Heart left ventricle (tissue), 16 donors: Measurements from ENCODE around the gene DYNC1I1. TPM values are rescaled to one million over a fixed set of nuclear protein-coding genes. Genes with fewer than 3 reads are reported as not detected.

Experiments
- ATAC-seq, 4 donors: fragments of 200-7000 bp; cut with Tn5 transposase; one replicate each; pipeline ENCODE4 v1.9.1; 2020 to 2022; ENCODE audit warnings: moderate library complexity in 4 of 4, mild to moderate bottlenecking in 3 of 4, moderate number of reproducible peaks in 1 of 4
- DNase-seq, 5 donors: peaks; one replicate each; pipeline ENCODE4 v3.0.0-alpha.2; 2020
- H3K27ac ChIP-seq, 12 donors: fragments of 200-600 bp; sonication (generic) in 4 of 12; one replicate each; pipeline versions ENCODE4 v1.5.0 to v1.8.0; 2016 to 2022; ENCODE audit warnings: mild to moderate bottlenecking in 2 of 12
- H3K27me3 ChIP-seq, 9 donors: fragments of 200-600 bp; sonication (generic) in 2 of 9; one replicate each; pipeline versions ENCODE4 v1.5.1 to v1.8.0; 2016 to 2022; ENCODE audit warnings: mild to moderate bottlenecking in 3 of 9
- H3K36me3 ChIP-seq, 9 donors: fragments of 200-600 bp; sonication (generic) in 2 of 9; one replicate each; pipeline versions ENCODE4 v1.5.0 to v1.8.0; 2018 to 2022; ENCODE audit warnings: mild to moderate bottlenecking in 2 of 9
- H3K4me1 ChIP-seq, 12 donors: fragments of 200-600 bp; sonication (generic) in 4 of 12; one replicate each; pipeline versions ENCODE4 v1.5.0 to v1.8.0; 2016 to 2022; ENCODE audit warnings: mild to moderate bottlenecking in 3 of 12
- H3K4me3 ChIP-seq, 12 donors: fragments of 200-600 bp; sonication (generic) in 4 of 12; one replicate each; pipeline versions ENCODE4 v1.5.0 to v1.8.0; 2017 to 2022; ENCODE audit warnings: mild to moderate bottlenecking in 9 of 12, moderate library complexity in 4 of 12
- H3K9me3 ChIP-seq, 12 donors: fragments of 200-600 bp; sonication (generic) in 4 of 12; one replicate each; pipeline versions ENCODE4 v1.5.0 to v1.8.0; 2016 to 2022; ENCODE audit warnings: mild to moderate bottlenecking in 1 of 12
- CTCF ChIP-seq, 12 donors: fragments of 200-600 bp; sonication (generic) in 4 of 12; IDR thresholded peaks; one replicate each; pipeline versions ENCODE4 v1.5.0 to v1.8.0; 2018 to 2022; ENCODE audit warnings: antibody characterized with exemption in 12 of 12, mild to moderate bottlenecking in 5 of 12
- POLR2A ChIP-seq, 2 donors: fragments of 450-650 bp; IDR thresholded peaks; one replicate each; pipeline ENCODE4 v1.6.1; 2017; ENCODE audit warnings: antibody characterized with exemption in 2 of 2, mild to moderate bottlenecking in 2 of 2, moderate library complexity in 2 of 2
- WGBS, 4 donors: extraction: QIAGEN DNeasy Blood & Tissue Kit in 2 of 4; methylation state at CpG; one replicate each; pipeline versions ENCODE4 v1.1.5 to v1.1.7; 2013 to 2018; 5-methylcytosine and 5-hydroxymethylcytosine counted together
- intact Hi-C, 10 donors: fragments of 100-400 bp; cut with DNase I; formaldehyde crosslinking; loops; one replicate each; pipeline versions ENCODE4 v1.11.1 to v1.14.2; 2022
- polyA plus RNA-seq, 2 donors: library from polyadenylated mRNA; stranded (reverse); fragments of 200-250 nt; gene quantifications; one replicate each; pipeline ENCODE4 v1.2.3, GENCODE V29; 2013
- total RNA-seq, 9 donors: library from RNA; depleted of rRNA in 2 of 9; stranded (reverse); fragments of >200 nt in 2 of 9; fragmentation: NEBNext Ultra II Directional in 3 of 9; extraction: Animal tissue kit (Norgen Biotek cat#: 25700) in 3 of 9; gene quantifications; one replicate each; pipeline versions ENCODE4 v1.1.0 to v1.2.4, GENCODE V29; 2016 to 2023
- donor health status: ischemic (EF 13 %, LVEDD 7.1; RV severe dilation, severe dysfunction).
- donor health status: healthy with polysubstance abuse.
- donor health status: DM: no; HTN: yes; CAD: no.
- donor health status: DM: no; HTN: no; CAD: no.
- donor health status: ischemic (EF 25% LVEDD 6.9; RV normal size, moderate dysfunction).
- donor health status: ischemic (EF 25% LVEDD 5.7; RV mildly dilated, moderate dysfunction).
- donor health status: healthy.
- donor health status: DM: yes; HTN: yes; CAD: no.
- donor health status: ischemic (EF 35%, LVEDD 5.7; RV mildly dilated, moderate dysfunction).
- donor health status: nonischemic (EF 11% LVEDD 7.7; RV severe dilation, severe dysfunction).
- donor health status: DM: yes; HTN: yes; CAD: no.
- donor health status: PGD.
- donor health status: ischemic (EF 29% LVEDD 5.4; RV normal size, mild dysfunction).
- donor health status: nonischemic (EF 23%, LVEDD 6.1; RV moderate dilation, normal function).

Gene DYNC1I1
- total and polyA plus RNA-seq, 11 donors: 6.1 to 46.8 (median 30.6) TPM

DNA sequence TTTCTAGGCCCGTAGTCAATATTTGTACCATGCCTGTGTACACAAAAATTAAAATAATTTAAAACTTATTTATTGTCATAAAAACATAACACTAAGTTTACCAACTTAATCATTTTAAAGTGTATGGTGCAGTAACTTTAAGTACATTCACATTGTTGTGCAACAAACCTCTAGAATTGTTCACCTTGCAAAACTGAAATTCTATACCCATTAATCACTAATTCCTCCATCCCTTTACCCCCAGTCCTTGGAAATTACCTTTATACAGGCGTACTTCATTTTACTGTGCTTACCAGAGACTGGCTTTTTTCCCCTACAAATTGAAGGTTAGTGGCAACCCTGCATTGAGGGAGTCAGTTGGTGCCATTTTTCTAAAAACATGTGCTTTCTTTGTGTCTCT, 6.3 kb upstream of the DYNC1I1 start:
- ATAC-seq: no peak
- no peaks in the 10 kb centered on the region for H3K9me3 ChIP-seq
- no peaks in the 10 kb centered on the region for H3K36me3 ChIP-seq
- H3K27me3 ChIP-seq: no peaks in the 10 kb centered on the region
- H3K4me3 ChIP-seq: no peak overlapping the region
- WGBS, 4 donors: 83 to 92% (median 88%) methylated on average over 2 of the region's 2 CpGs
- H3K27ac ChIP-seq: no peak overlapping the region
- TF ChIP-seq CTCF (IDR thresholded peaks at IDR 0.05): no peak
- TF ChIP-seq POLR2A (IDR thresholded peaks at IDR 0.05): no peak
- intact Hi-C loops: loop anchor here in 1 of 10 donors (10.0 kb wide), 1 partner anchor 59 kb away; no protein-coding TSS in a partner anchor
- no peaks in the 10 kb centered on the region for H3K4me1 ChIP-seq
- DNase-seq: no peak

- Histone ChIP-seq H3K27me3 (no peaks in the 10 kb centered on the region), H3K27ac (no peak overlapping the region), H3K4me3 (no peak overlapping the region), H3K4me1 (no peaks in the 10 kb centered on the region), H3K9me3 (no peaks in the 10 kb centered on the region), H3K36me3 (no peaks in the 10 kb centered on the region)
- no peak for TF ChIP-seq POLR2A (IDR thresholded peaks at IDR 0.05)
- no peak for TF ChIP-seq CTCF (IDR thresholded peaks at IDR 0.05)
- ATAC-seq (no peak), DNase-seq (no peak)
- WGBS, 4 donors: 94 to 95% (median 95%) methylated on average over 1 of the region's 1 CpG
- intact Hi-C loops: loop anchor here in 1 of 10 donors (10.0 kb wide), 1 partner anchor 58 kb away; no protein-coding TSS in a partner anchor
These were observed 5.7 kb upstream of the DYNC1I1 start for GRCh38 chr7:95766657-95767056.

DNA sequence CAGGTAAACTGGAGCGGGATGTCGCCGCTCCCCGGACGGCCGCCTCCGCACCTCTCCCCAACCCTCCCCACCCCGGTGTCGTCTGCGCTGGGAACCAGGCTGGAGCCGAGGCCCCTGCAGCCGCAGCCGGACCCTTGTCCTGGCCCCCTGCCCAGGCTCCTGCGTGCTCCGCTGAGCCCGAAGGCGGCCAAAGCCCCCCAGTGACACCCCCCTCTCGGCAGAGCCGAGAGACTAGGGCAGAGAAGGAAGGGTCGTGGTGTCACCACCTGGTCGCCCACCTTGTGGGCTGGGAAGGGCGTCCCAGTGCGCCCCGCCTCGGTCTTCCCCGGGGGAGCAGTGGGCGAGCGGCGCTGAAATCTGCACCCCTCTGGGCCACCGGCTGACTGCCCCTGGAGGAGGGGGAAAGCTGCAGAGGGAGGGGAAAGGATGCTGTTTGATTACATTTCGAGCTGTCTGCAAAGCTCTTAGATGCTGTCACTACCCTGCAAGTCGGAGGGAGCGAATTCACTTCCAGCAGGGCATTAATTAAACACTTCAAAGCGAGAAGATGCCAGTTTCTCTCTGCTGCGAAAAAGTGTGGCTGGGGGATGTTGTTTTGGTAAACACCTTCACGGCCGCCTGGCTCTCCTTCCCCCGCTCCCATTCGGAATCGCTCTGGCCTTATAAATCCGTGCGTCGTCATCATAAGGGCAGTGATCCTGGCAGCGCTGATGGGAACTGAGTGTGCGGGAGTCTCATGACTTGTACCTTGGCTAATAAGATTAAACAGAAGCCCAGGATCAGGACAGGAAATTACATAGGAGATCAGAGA, 622 bp downstream of the DYNC1I1 start:
- H3K27me3 ChIP-seq: peaks cover 0 to 8% (median 0%) of the 10 kb centered on the region in 9 donors
- H3K9me3 ChIP-seq: no peaks in the 10 kb centered on the region
- ATAC-seq (peak; percentile 68 to 83 (median 82)), DNase-seq (peak; percentile 23 to 62 (median 55))
- H3K4me3 ChIP-seq: peak overlapping the region; percentile 57 to 96 (median 86)
- no peaks in the 10 kb centered on the region for H3K36me3 ChIP-seq
- TF ChIP-seq CTCF (IDR thresholded peaks at IDR 0.05): no peak
- peak in 1 of 2 donors; percentile 61 for TF ChIP-seq POLR2A (IDR thresholded peaks at IDR 0.05)
- H3K4me1 ChIP-seq: peaks cover 0 to 34% (median 4%) of the 10 kb centered on the region in 12 donors
- intact Hi-C loops: no loop called here
- 5 to 11% (median 7%) methylated on average over 26 to 45 of the region's 45 CpGs for WGBS, 4 donors
- peak overlapping the region; percentile 50 to 90 (median 78) for H3K27ac ChIP-seq

- peak overlapping the region in 1 of 12 donors; percentile 58 for H3K27ac ChIP-seq
- H3K27me3 ChIP-seq: peaks cover 0 to 8% (median 0%) of the 10 kb centered on the region in 9 donors
- peaks cover 0 to 34% (median 4%) of the 10 kb centered on the region in 12 donors for H3K4me1 ChIP-seq
- DNase-seq (no peak), ATAC-seq (no peak)
- WGBS, 4 donors: 70 to 82% (median 78%) methylated on average over 2 of the region's 2 CpGs
- no peak overlapping the region for H3K4me3 ChIP-seq
- intact Hi-C loops: no loop called here
- H3K36me3 ChIP-seq: no peaks in the 10 kb centered on the region
- H3K9me3 ChIP-seq: peaks cover 0 to 2% (median 0%) of the 10 kb centered on the region in 12 donors
- TF ChIP-seq CTCF (IDR thresholded peaks at IDR 0.05): no peak
- no peak for TF ChIP-seq POLR2A (IDR thresholded peaks at IDR 0.05)
These were observed 4.3 kb downstream of the DYNC1I1 start for GRCh38 chr7:95776561-95777185.
